Spleen (tissue), 7 donors: ENCODE results near the gene NDUFAF2.

Source experiments
- POLR2A ChIP-seq, 3 donors: fragments of 450-650 bp; IDR thresholded peaks; one replicate each; pipeline ENCODE4 v1.5.1; 2017; ENCODE audit warnings: antibody characterized with exemption in 3 of 3, mild to moderate bottlenecking in 1 of 3
- POLR2AphosphoS5 ChIP-seq, 3 donors: sonication (generic); formaldehyde crosslinking; IDR thresholded peaks; one replicate each; pipeline ENCODE4 v1.5.1; 2017; ENCODE audit warnings: antibody characterized with exemption in 3 of 3
- TF ChIP-seq, protein P1 (sequence below), 11 experiments: fragments of 200-600 bp in 7 of 11; fragments of 450-650 bp in 4 of 11; sonication (generic) in 4 of 11; IDR thresholded peaks in 8 of 11; conservative IDR thresholded peaks in 3 of 11; 1 replicate in 7 of 11; 2 replicates in 4 of 11; pipeline versions ENCODE4 v1.4.0 to v1.8.0; 2016 to 2021; ENCODE audit warnings: antibody characterized with exemption in 11 of 11, inconsistent platforms in 4 of 11, mild to moderate bottlenecking in 1 of 11
- donor health status: DM: no; HTN: no; CAD: no; lungs with moderate emphysema.
- donor health status: DM: no; HTN: no; CAD: no.
- donor health status: DM: no; HTN: no; CAD: no.

DNA sequence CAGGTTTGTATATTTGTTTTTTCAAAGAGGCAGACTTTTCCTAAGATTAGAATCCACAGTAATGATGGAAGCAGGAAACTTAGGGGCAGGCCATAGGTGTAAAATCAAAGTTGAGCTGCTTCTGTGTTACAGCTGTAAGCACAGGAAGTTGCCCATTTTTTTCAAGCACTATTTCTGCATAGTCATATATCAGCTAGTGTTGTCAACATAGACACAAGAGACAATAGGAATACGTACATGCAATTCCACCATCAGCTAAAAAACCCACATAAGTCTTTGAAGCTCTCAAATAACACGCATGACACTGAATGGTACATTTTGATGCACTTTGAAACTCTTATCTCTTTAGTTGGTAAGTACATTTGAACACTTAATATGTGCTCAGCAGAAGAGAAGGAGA, 237.4 kb downstream of the NDUFAF2 start:
- TF ChIP-seq POLR2AphosphoS5 (IDR thresholded peaks at IDR 0.05): no peak
- TF ChIP-seq, protein P1, sequence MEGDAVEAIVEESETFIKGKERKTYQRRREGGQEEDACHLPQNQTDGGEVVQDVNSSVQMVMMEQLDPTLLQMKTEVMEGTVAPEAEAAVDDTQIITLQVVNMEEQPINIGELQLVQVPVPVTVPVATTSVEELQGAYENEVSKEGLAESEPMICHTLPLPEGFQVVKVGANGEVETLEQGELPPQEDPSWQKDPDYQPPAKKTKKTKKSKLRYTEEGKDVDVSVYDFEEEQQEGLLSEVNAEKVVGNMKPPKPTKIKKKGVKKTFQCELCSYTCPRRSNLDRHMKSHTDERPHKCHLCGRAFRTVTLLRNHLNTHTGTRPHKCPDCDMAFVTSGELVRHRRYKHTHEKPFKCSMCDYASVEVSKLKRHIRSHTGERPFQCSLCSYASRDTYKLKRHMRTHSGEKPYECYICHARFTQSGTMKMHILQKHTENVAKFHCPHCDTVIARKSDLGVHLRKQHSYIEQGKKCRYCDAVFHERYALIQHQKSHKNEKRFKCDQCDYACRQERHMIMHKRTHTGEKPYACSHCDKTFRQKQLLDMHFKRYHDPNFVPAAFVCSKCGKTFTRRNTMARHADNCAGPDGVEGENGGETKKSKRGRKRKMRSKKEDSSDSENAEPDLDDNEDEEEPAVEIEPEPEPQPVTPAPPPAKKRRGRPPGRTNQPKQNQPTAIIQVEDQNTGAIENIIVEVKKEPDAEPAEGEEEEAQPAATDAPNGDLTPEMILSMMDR (IDR thresholded peaks at IDR 0.05 in 8 of 11, conservative IDR thresholded peaks at IDR 0.05 in 3 of 11): no peak
- no peak for TF ChIP-seq POLR2A (IDR thresholded peaks at IDR 0.05)
